K562 (cell line): Measurements from ENCODE around the gene RCC2. TPM values are rescaled to one million over a fixed set of nuclear protein-coding genes. Genes with fewer than 3 reads are reported as not detected.

ENCODE experiments used
- ATAC-seq: fragments of 200-7000 bp; cut with Tn5 transposase; 3 replicates; pipeline ENCODE4 v1.9.1; 2020; ENCODE audit warnings: moderate library complexity
- BruUV-seq: library from RNA; stranded (reverse); fragments of 400-500 nt; replicated peaks from 2 replicates; lab custom pipeline; 2021; lab: Mats Ljungman, UMichigan
- CTCF ChIA-PET: fragments of 300-600 bp; formaldehyde crosslinking; extraction: SDS; loops from one replicate; lab custom pipeline; 2021; ENCODE audit warnings: low intra/inter-chr PET ratio; lab: Yijun Ruan, JAX
- POLR2A ChIA-PET: fragments of 300-600, 350-650 bp; sonication (Branson Sonifier 250); formaldehyde crosslinking; extraction: SDS; loops from one replicate; lab custom pipeline; 2021; ENCODE audit warnings: antibody characterized with exemption, inconsistent platforms; lab: Yijun Ruan, JAX
- DNase-seq, 4 experiments: peaks; one replicate each; pipeline versions ENCODE4 v3.0.0 to v3.0.0-alpha.2; 2011 to 2018; ENCODE audit warnings: low spot score in 3 of 4, mixed read lengths in 3 of 4; ENCODE audit errors: extremely low read depth in 1 of 4
- FAIRE-seq: peaks from 2 replicates; lab custom pipeline; 2011; peaks lifted over from hg19 to GRCh38; lab: Jason Lieb, UNC
- H2AFZ ChIP-seq: 2 replicates; pipeline ENCODE4 v1.6.0; 2011; ENCODE audit warnings: low read depth, low read length, control low read depth, inconsistent platforms
- H3K27ac ChIP-seq: fragments of 200-600 bp; 3 replicates; pipeline ENCODE4 v1.8.0; 2011; ENCODE audit warnings: low read depth, mild to moderate bottlenecking, control low read depth, inconsistent platforms, low read length, moderate library complexity, mixed read lengths; ENCODE audit errors: extremely low read depth
- H3K27me3 ChIP-seq, 2 experiments: fragments of 300-600 bp in 1 of 2; 2 replicates in 1 of 2; 3 replicates in 1 of 2; pipeline versions ENCODE4 v1.6.0 to v1.8.0; 2011; ENCODE audit warnings: inconsistent platforms in 2 of 2, low read length in 2 of 2, mild to moderate bottlenecking in 1 of 2, mixed read lengths in 1 of 2, moderate library complexity in 1 of 2; ENCODE audit not compliant: control insufficient read depth in 2 of 2, insufficient read depth in 2 of 2
- H3K36me3 ChIP-seq: fragments of 300-600 bp; 3 replicates; pipeline ENCODE4 v1.8.0; 2011; ENCODE audit warnings: mild to moderate bottlenecking, low read length, inconsistent platforms; ENCODE audit not compliant: control insufficient read depth, insufficient read depth
- H3K4me1 ChIP-seq, 2 experiments: fragments of 200-600 bp in 1 of 2; replicated peaks in 1 of 2; 2 replicates in 1 of 2; 3 replicates in 1 of 2; pipeline versions ENCODE4 v1.5.1 to v1.8.0; 2011; ENCODE audit warnings: inconsistent platforms in 2 of 2, low read length in 2 of 2, mild to moderate bottlenecking in 1 of 2, mixed read lengths in 1 of 2, moderate library complexity in 1 of 2; ENCODE audit not compliant: control insufficient read depth in 2 of 2, insufficient read depth in 2 of 2
- H3K4me2 ChIP-seq: 2 replicates; pipeline ENCODE4 v1.6.1; 2011; ENCODE audit warnings: low read length, control low read depth, inconsistent platforms, mixed read lengths; ENCODE audit not compliant: insufficient read depth
- H3K4me3 ChIP-seq: fragments of 200-600 bp; sonication (generic), shearing (Covaris generic); 2 replicates; pipeline ENCODE4 v1.5.1; 2016; ENCODE audit warnings: control low read depth, inconsistent platforms
- H3K79me2 ChIP-seq: fragments of 200-600 bp; 3 replicates; pipeline ENCODE4 v1.8.0; 2011; ENCODE audit warnings: low read length, inconsistent platforms; ENCODE audit not compliant: control insufficient read depth, insufficient read depth
- H3K9ac ChIP-seq, 2 experiments: 2 replicates each; pipeline versions ENCODE4 v1.6.0 to v1.6.1; 2011; ENCODE audit warnings: low read depth in 2 of 2, low read length in 2 of 2, control low read depth in 1 of 2, inconsistent platforms in 1 of 2, mild to moderate bottlenecking in 1 of 2, mixed read lengths in 1 of 2; ENCODE audit not compliant: insufficient read depth in 1 of 2
- H3K9me1 ChIP-seq: one replicate; pipeline ENCODE4 v1.6.0; 2011; ENCODE audit warnings: inconsistent platforms, mild to moderate bottlenecking, low read length, moderate library complexity; ENCODE audit not compliant: control insufficient read depth, insufficient read depth
- H3K9me3 ChIP-seq: replicated peaks from 2 replicates; pipeline ENCODE4 v1.5.1; 2011; ENCODE audit warnings: low read depth, low read length, inconsistent platforms; ENCODE audit not compliant: control insufficient read depth, insufficient read depth
- H4K20me1 ChIP-seq: replicated peaks from 2 replicates; pipeline ENCODE4 v1.6.1; 2011; ENCODE audit warnings: low read length, inconsistent platforms, mixed read lengths; ENCODE audit not compliant: control insufficient read depth, insufficient read depth
- ATF3 ChIP-seq, 2 experiments: fragments of 450-650 bp in 1 of 2; sonication (generic) in 1 of 2; formaldehyde crosslinking in 1 of 2; IDR thresholded peaks in 1 of 2; conservative IDR thresholded peaks in 1 of 2; 2 replicates each; pipeline versions ENCODE4 v1.6.1 to v1.8.1; 2016 to 2023; ENCODE audit warnings: mild to moderate bottlenecking in 2 of 2, moderate library complexity in 2 of 2, inconsistent platforms in 1 of 2, missing genetic modification reagents in 1 of 2
- ATF6 ChIP-seq: sonication (generic); formaldehyde crosslinking; IDR thresholded peaks from 2 replicates; pipeline ENCODE4 v1.4.0; 2020; ENCODE audit warnings: mild to moderate bottlenecking, missing genetic modification reagents
- CCNT2 ChIP-seq: IDR thresholded peaks from 2 replicates; pipeline ENCODE4 v1.6.1; 2011; ENCODE audit warnings: borderline replicate concordance, low read depth, mild to moderate bottlenecking, moderate library complexity, mixed read lengths, low read length; ENCODE audit not compliant: insufficient read length; ENCODE audit errors: extremely low read depth
- DIDO1 ChIP-seq: fragments of 450-650 bp; IDR thresholded peaks from 2 replicates; pipeline ENCODE4 v1.6.1; 2016; ENCODE audit warnings: low read depth, missing biosample characterization, missing genetic modification characterization
- ESRRB ChIP-seq: fragments of 250-450 bp; sonication (Bioruptor Pico); IDR thresholded peaks from 2 replicates; pipeline ENCODE4 v1.5.0; 2020; ENCODE audit warnings: mild to moderate bottlenecking, moderate library complexity, borderline replicate concordance
- GTF2E2 ChIP-seq: fragments of 200-800 bp; sonication (Bioruptor generic); IDR thresholded peaks from 2 replicates; pipeline ENCODE4 v1.6.1; 2016; ENCODE audit warnings: missing genetic modification characterization, missing compliant biosample characterization
- MAFG ChIP-seq: fragments of 450-650 bp; conservative IDR thresholded peaks from 2 replicates; pipeline ENCODE4 v1.6.1; 2016; ENCODE audit warnings: missing genetic modification characterization, missing compliant biosample characterization
- MEF2A ChIP-seq: IDR thresholded peaks from 2 replicates; pipeline ENCODE4 v1.6.1; 2011; ENCODE audit warnings: low read depth, mild to moderate bottlenecking, low read length, moderate library complexity; ENCODE audit not compliant: control insufficient read depth
- MEF2D ChIP-seq: conservative IDR thresholded peaks from 2 replicates; pipeline ENCODE4 v1.6.1; 2016; ENCODE audit warnings: low read depth, missing genetic modification characterization, missing compliant biosample characterization
- NFXL1 ChIP-seq: fragments of 450-650 bp; formaldehyde crosslinking; IDR thresholded peaks from 2 replicates; pipeline ENCODE4 v1.4.0; 2021; ENCODE audit warnings: mild to moderate bottlenecking
- NONO ChIP-seq, 2 experiments: fragments of 200-400 bp in 1 of 2; fragments of 450-650 bp in 1 of 2; formaldehyde crosslinking in 1 of 2; IDR thresholded peaks; 2 replicates each; pipeline ENCODE4 v1.6.1; 2017; ENCODE audit warnings: low read depth in 2 of 2, mild to moderate bottlenecking in 2 of 2, moderate library complexity in 2 of 2, low read length in 1 of 2
- POLR2AphosphoS5 ChIP-seq: IDR thresholded peaks from 2 replicates; pipeline ENCODE4 v1.6.1; 2011; ENCODE audit warnings: mild to moderate bottlenecking, low read depth, low read length, moderate library complexity; ENCODE audit not compliant: control insufficient read depth, insufficient read depth
- STAG1 ChIP-seq: sonication (generic); formaldehyde crosslinking; IDR thresholded peaks from 2 replicates; pipeline ENCODE4 v1.5.0; 2020; ENCODE audit warnings: missing genetic modification reagents, borderline replicate concordance
- SUPT5H ChIP-seq: fragments of 450-650 bp; IDR thresholded peaks from 2 replicates; pipeline ENCODE4 v1.6.1; 2016
- ZBTB7A ChIP-seq: IDR thresholded peaks from 2 replicates; pipeline ENCODE4 v1.6.1; 2011; ENCODE audit warnings: low read depth, mild to moderate bottlenecking, low read length, moderate library complexity, borderline replicate concordance; ENCODE audit not compliant: control insufficient read depth
- ZNF24 ChIP-seq: fragments of 450-650 bp; IDR thresholded peaks from 2 replicates; pipeline ENCODE4 v1.6.1; 2016
- ZNF316 ChIP-seq: fragments of 450-650 bp; IDR thresholded peaks from 2 replicates; pipeline ENCODE4 v1.6.1; 2016
- WGBS: fragments of 100-300 bp; shearing (Covaris generic); methylation state at CpG from one replicate; pipeline ENCODE4 v1.1.6; 2016; ENCODE audit warnings: low coverage, mixed read lengths; ENCODE audit not compliant: insufficient coverage; ENCODE audit errors: missing lambda C conversion rate; 5-methylcytosine and 5-hydroxymethylcytosine counted together
- in situ Hi-C: fragments of 300-500 bp; cut with MboI; formaldehyde crosslinking; loops from 4 replicates; pipeline ENCODE4 v1.15.0; 2018; ENCODE audit warnings: inconsistent platforms, mixed read lengths
- intact Hi-C: fragments of 100-400 bp; cut with micrococcal nuclease; formaldehyde crosslinking; loops from 2 replicates; pipeline ENCODE4 v1.14.2; 2022
- polyA plus RNA-seq, 8 experiments: library from polyadenylated mRNA; depleted of rRNA in 4 of 8; stranded (reverse) in 5 of 8; unstranded in 3 of 8; fragments of >200 nt; fragmentation: Nextera tagmentation in 2 of 8; fragmentation: Illumina TruSeq in 1 of 8; extraction: Ambion mirVana in 2 of 8; extraction: Trizol in 1 of 8; gene quantifications; 2 replicates each; pipeline versions ENCODE4 v1.2.1 to v1.2.3, GENCODE V29; 2011 to 2014; ENCODE audit warnings: inconsistent platforms in 1 of 8, missing spikeins in 1 of 8
- total RNA-seq, 7 experiments: library from RNA; depleted of rRNA in 6 of 7; stranded (reverse); fragments of >200 nt in 6 of 7; fragmentation: Illumina TruSeq in 2 of 7; extraction: Trizol in 2 of 7; gene quantifications; 2 replicates each; pipeline versions ENCODE4 v1.2.1 to v1.2.3, GENCODE V29; 2011 to 2021; ENCODE audit warnings: low replicate concordance in 1 of 7

The RCC2 gene
- total and polyA plus RNA-seq, 9 of the 15 experiments (the other 6 are each of a cell fraction or from before 2014, with no cell fraction given) = 31.8 to 292 (median 116) TPM

GRCh38 chr1:17419626-17420328 lies 19.7 kb downstream of the RCC2 start:
- H4K20me1 ChIP-seq = peaks cover 23% of the 10 kb centered on the region; the same call in 1 of the 2 replicates
- ATAC-seq (peak; percentile 91), FAIRE-seq (peak; percentile 60), DNase-seq (peak; percentile 78 to 86 (median 82))
- no peak overlapping the region for H3K4me2 ChIP-seq
- ChIA-PET POLR2A (no interaction called here), CTCF (interaction anchor here (0.6 to 3.1 kb wide), 9 partner anchors 9 to 234 kb away, joined by 3 to 24 read pairs (median 3); no protein-coding TSS in a partner anchor)
- in situ Hi-C loops (loop anchor here (10.0 kb wide), 1 partner anchor 185 kb away; no protein-coding TSS in a partner anchor), intact Hi-C loops (loop anchor here (2.0 kb wide), 1 partner anchor 69 kb away; no protein-coding TSS in a partner anchor)
- H3K79me2 ChIP-seq = peaks cover 16% of the 10 kb centered on the region
- H3K4me3 ChIP-seq = no peak overlapping the region
- H3K36me3 ChIP-seq = peaks cover 96% of the 10 kb centered on the region
- peaks cover 0 to 11% of the 10 kb centered on the region in 2 experiments; a peak in 3 of 5 replicates for H3K4me1 ChIP-seq
- no peak overlapping the region for H3K27ac ChIP-seq
- BruUV-seq = no TSS peak
- no peaks in the 10 kb centered on the region for H3K9me3 ChIP-seq
- no peaks in the 10 kb centered on the region for H3K27me3 ChIP-seq
- H2AFZ ChIP-seq = no peak overlapping the region
- H3K9me1 ChIP-seq = no peaks in the 10 kb centered on the region
- 53% methylated on average over 41 of the region's 42 CpGs for WGBS
- H3K9ac ChIP-seq = peak overlapping the region in 1 of 2 experiments; percentile 32; a peak in 1 of 4 replicates
- TF ChIP-seq ATF6 (no peak), NFXL1 (CRISPR knock-in tag) (no peak), SUPT5H (peak; percentile 53), POLR2AphosphoS5 (0 out of 2 replicates have a peak, but pooled peaks have one; percentile 46), CCNT2 (peak; percentile 79), MEF2A (peak; percentile 76), DIDO1 (tag) (no peak), ZNF316 (no peak), NONO (IDR thresholded peaks at IDR 0.05; ENCODE audit: low read depth in 2 of 2, low read length in 1 of 2) (peak in 1 of 2 experiments; percentile 44; a peak in 1 of 4 replicates), ZNF24 (no peak), MEF2D (tag) (no peak), GTF2E2 (tag) (no peak), ATF3 (IDR thresholded peaks at IDR 0.05) (no peak), ATF3 (CRISPR knock-in tag; conservative IDR thresholded peaks at IDR 0.05) (0 out of 2 replicates have a peak, but pooled peaks have one; percentile 47), ESRRB (CRISPR knock-in tag) (no peak), STAG1 (CRISPR knock-in tag) (peak; percentile 53; the same call in 1 of the 2 replicates), MAFG (tag) (no peak), ZBTB7A (peak; percentile 63)
